Measurements from ENCODE around the gene ZNF574.
A peak's percentile ranks its signal among the peaks of the same experiment; 100 is the strongest.
"Not testable (repeated sequence)": the region's sequence is repeated elsewhere in the genome, so short reads cannot be mapped to it uniquely, and the experiment has no call there.

ZNF574 gene

DNA sequence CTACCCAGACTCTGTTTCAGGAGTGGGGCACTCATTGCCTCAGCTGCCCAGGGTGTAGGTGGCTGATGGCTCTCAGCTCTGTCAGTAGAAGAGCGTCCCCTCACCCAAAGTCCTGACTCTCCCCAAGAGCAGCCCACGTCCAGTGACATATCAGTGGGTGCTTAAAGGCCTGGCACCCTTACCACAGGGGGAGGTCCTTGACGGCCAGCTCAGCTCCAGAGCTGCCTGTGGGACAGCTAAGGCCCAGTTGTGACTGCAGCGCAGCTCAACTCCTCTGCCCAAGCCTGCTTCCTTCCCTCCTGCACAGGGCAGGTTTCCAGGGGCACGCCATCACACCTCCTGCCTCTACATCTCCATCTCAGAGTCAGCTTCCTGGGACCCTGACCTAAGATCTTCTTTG lies 38.3 kb upstream of the ZNF574 start:
- DNase-seq (ENCODE audit: low read depth) = no peak
- H3K4me3 ChIP-seq (ENCODE audit: low read length) = no peak overlapping the region
- TF ChIP-seq, protein P1, sequence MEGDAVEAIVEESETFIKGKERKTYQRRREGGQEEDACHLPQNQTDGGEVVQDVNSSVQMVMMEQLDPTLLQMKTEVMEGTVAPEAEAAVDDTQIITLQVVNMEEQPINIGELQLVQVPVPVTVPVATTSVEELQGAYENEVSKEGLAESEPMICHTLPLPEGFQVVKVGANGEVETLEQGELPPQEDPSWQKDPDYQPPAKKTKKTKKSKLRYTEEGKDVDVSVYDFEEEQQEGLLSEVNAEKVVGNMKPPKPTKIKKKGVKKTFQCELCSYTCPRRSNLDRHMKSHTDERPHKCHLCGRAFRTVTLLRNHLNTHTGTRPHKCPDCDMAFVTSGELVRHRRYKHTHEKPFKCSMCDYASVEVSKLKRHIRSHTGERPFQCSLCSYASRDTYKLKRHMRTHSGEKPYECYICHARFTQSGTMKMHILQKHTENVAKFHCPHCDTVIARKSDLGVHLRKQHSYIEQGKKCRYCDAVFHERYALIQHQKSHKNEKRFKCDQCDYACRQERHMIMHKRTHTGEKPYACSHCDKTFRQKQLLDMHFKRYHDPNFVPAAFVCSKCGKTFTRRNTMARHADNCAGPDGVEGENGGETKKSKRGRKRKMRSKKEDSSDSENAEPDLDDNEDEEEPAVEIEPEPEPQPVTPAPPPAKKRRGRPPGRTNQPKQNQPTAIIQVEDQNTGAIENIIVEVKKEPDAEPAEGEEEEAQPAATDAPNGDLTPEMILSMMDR (IDR thresholded peaks at IDR 0.05; ENCODE audit: insufficient read depth, low read depth, low read length, missing control alignments) = no peak

DNA sequence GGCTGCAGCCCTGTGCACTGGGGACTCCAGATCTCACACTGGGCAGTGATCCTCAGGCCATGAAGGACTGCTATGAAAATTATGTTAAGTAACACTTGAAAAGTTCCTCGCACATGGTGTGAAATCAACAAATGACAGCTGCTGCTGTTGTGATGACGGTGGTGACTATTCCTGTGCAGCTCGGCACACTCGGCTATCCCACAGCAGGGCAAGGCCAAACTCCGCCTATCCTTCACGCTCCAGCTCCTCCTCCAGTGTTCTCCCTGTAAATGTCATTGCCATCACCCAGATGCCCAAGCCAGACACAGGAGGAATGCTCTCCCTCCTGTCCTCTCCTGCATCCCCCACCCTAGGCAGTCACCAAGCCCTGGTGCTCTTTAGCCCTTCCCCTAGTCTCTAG lies 37.3 kb upstream of the ZNF574 start:
- TF ChIP-seq, protein P1 (IDR thresholded peaks at IDR 0.05; ENCODE audit: insufficient read depth, low read depth, low read length, missing control alignments) = no peak
- H3K4me3 ChIP-seq (ENCODE audit: low read length) = no peak overlapping the region
- DNase-seq (ENCODE audit: low read depth) = no peak

DNA sequence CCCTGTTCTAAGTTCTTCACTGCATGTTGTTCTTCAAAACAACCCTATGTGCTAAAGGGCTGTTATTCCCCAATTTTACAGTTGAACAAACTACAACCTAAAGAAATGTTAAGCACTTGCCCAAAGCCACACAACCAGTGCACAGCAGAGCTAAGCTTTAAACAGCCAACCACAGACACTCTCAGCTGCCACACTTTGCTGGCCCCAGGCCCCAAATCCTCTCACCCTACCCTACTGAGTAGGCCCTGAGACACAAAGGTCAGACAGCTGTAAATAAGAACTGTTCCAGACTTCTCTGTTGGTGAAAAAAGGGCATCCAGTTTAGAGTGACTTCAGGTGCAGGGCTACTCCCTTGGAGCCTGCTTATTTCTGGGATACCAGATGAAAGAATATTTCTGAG lies 35.9 kb upstream of the ZNF574 start:
- TF ChIP-seq, protein P1 (IDR thresholded peaks at IDR 0.05; ENCODE audit: insufficient read depth, low read depth, low read length, missing control alignments) = no peak

GRCh38 chr19:42040491-42040890 lies 35.5 kb upstream of the ZNF574 start:
- DNase-seq (ENCODE audit: low read depth); H3K4me3 ChIP-seq (ENCODE audit: low read length): not testable (repeated sequence)

More for the DNA sequence above, 35.9 kb upstream of the ZNF574 start:
- no peak overlapping the region for H3K4me3 ChIP-seq (ENCODE audit: low read length)
- DNase-seq (ENCODE audit: low read depth) = no peak

- no peak overlapping the region for H3K4me3 ChIP-seq (ENCODE audit: low read length)
- TF ChIP-seq, protein P1 (IDR thresholded peaks at IDR 0.05; ENCODE audit: insufficient read depth, low read depth, low read length, missing control alignments) = no peak
- no peak for DNase-seq (ENCODE audit: low read depth)
These were observed 33.4 kb upstream of the ZNF574 start for GRCh38 chr19:42042455-42043170.

DNA sequence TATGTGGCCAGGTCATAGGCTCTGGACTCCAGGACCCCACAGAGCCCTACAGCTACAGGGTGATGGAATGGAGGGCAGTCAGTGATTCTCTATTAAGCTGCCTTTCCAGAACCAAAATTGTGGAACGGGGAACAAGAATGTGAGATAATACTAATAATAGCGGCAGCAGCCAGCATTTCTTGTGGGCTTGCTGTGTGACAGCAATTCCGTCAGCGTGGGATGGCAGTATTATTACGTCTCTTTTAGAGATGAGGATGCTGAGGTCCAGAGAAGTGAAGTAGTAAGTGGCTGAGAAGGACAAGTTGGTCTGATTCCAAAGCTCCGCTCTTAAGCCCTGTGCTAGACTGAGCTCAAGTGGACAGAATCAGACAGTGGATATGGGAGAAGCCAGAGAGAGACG lies 30.4 kb upstream of the ZNF574 start:
- TF ChIP-seq, protein P1 (IDR thresholded peaks at IDR 0.05; ENCODE audit: insufficient read depth, low read depth, low read length, missing control alignments) = no peak
- H3K4me3 ChIP-seq (ENCODE audit: low read length) = no peak overlapping the region
- DNase-seq (ENCODE audit: low read depth) = no peak

DNA sequence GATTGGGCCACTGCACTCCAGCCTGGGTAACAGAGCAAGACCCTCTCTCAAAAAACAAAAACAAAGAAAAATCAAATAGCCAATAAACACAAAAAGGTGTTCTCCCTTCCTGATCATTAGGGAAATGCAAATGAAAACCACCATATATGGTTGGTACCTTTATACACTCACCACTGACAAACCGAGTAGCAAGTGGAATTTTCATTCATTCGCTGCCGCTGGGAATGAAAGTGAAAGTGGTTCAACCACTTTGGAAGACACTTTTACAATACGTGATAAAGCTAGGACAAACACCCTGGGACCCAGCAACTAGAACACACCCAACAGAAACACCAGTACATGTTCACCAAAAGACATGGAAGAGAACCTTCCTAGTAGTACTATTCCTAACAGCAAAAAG lies 27.0 kb upstream of the ZNF574 start:
- peak overlapping the region; percentile 1 for H3K4me3 ChIP-seq (ENCODE audit: low read length)
- TF ChIP-seq, protein P1 (IDR thresholded peaks at IDR 0.05; ENCODE audit: insufficient read depth, low read depth, low read length, missing control alignments) = no peak
- DNase-seq (ENCODE audit: low read depth) = peak; percentile 73

Measured in epithelial cell of esophagus (primary cell).